Neuronal stem cell (in vitro differentiated cells): ENCODE results near the gene SORL1.
A peak's percentile ranks its signal among the peaks of the same experiment; 100 is the strongest.

Source experiments
- DNase-seq: peaks from one replicate; pipeline ENCODE4 v3.0.0-alpha.2; 2013; ENCODE audit warnings: low spot score
- H2AFZ ChIP-seq: one replicate; pipeline ENCODE4 v1.6.1; 2013; ENCODE audit warnings: mild to moderate bottlenecking, low read length, inconsistent platforms
- H2AK5ac ChIP-seq: 2 replicates; pipeline ENCODE4 v1.6.1; 2013; ENCODE audit warnings: low read depth, mild to moderate bottlenecking, inconsistent platforms, low read length, moderate library complexity, mixed read lengths
- H2BK120ac ChIP-seq: 2 replicates; pipeline ENCODE4 v1.6.1; 2013; ENCODE audit warnings: low read depth, mild to moderate bottlenecking, inconsistent platforms, low read length, moderate library complexity, mixed read lengths
- H2BK12ac ChIP-seq: one replicate; pipeline ENCODE4 v1.6.1; 2013; ENCODE audit warnings: low read length, inconsistent platforms
- H2BK15ac ChIP-seq: 2 replicates; pipeline ENCODE4 v1.6.1; 2013; ENCODE audit warnings: mild to moderate bottlenecking, low read length, inconsistent platforms, mixed read lengths
- H2BK5ac ChIP-seq: one replicate; pipeline ENCODE4 v1.6.1; 2013; ENCODE audit warnings: inconsistent platforms, mild to moderate bottlenecking, low read length, moderate library complexity
- H3K14ac ChIP-seq: one replicate; pipeline ENCODE4 v1.6.1; 2013; ENCODE audit warnings: low read length, inconsistent platforms
- H3K18ac ChIP-seq: 2 replicates; pipeline ENCODE4 v1.6.1; 2013; ENCODE audit warnings: low read length, inconsistent platforms
- H3K23ac ChIP-seq: 2 replicates; pipeline ENCODE4 v1.6.1; 2013; ENCODE audit warnings: low read depth, mild to moderate bottlenecking, mixed read lengths, low read length, inconsistent platforms; ENCODE audit not compliant: poor library complexity
- H3K27ac ChIP-seq: replicated peaks from 3 replicates; pipeline ENCODE4 v1.5.1; 2013; ENCODE audit warnings: low read length, inconsistent platforms
- H3K27me3 ChIP-seq, 3 experiments: 2 replicates each; pipeline ENCODE4 v1.6.1; 2013; ENCODE audit warnings: low read length in 3 of 3, mild to moderate bottlenecking in 2 of 3, inconsistent platforms in 1 of 3, low read depth in 1 of 3, mixed read lengths in 1 of 3, moderate library complexity in 1 of 3; ENCODE audit not compliant: control insufficient read depth in 3 of 3, insufficient read depth in 3 of 3
- H3K36me3 ChIP-seq, 2 donors: replicated peaks in 1 of 2; 2 replicates each; pipeline ENCODE4 v1.6.1; 2013; ENCODE audit warnings: low read length in 2 of 2; ENCODE audit not compliant: control insufficient read depth in 2 of 2, insufficient read depth in 2 of 2
- H3K4ac ChIP-seq: 2 replicates; pipeline ENCODE4 v1.6.1; 2013; ENCODE audit warnings: inconsistent platforms, mild to moderate bottlenecking, low read length, moderate library complexity
- H3K4me1 ChIP-seq, 2 donors: 1 replicate in 1 of 2; 2 replicates in 1 of 2; pipeline ENCODE4 v1.6.1; 2013; ENCODE audit warnings: low read length in 2 of 2, low read depth in 1 of 2; ENCODE audit not compliant: control insufficient read depth in 2 of 2, insufficient read depth in 1 of 2
- H3K4me2 ChIP-seq: one replicate; pipeline ENCODE4 v1.6.1; 2013; ENCODE audit warnings: mild to moderate bottlenecking, low read length, inconsistent platforms; ENCODE audit not compliant: insufficient read depth, poor library complexity, severe bottlenecking
- H3K4me3 ChIP-seq, 2 donors: 2 replicates each; pipeline ENCODE4 v1.5.1; 2013; ENCODE audit warnings: low read length in 2 of 2, mild to moderate bottlenecking in 2 of 2, inconsistent platforms in 1 of 2, moderate library complexity in 1 of 2
- H3K79me1 ChIP-seq: one replicate; pipeline ENCODE4 v1.6.1; 2013; ENCODE audit warnings: low read depth, mild to moderate bottlenecking, inconsistent platforms, low read length, moderate library complexity
- H3K9ac ChIP-seq: one replicate; pipeline ENCODE4 v1.6.1; 2013; ENCODE audit warnings: mild to moderate bottlenecking, low read depth, low read length, inconsistent platforms; ENCODE audit not compliant: poor library complexity
- H3K9me3 ChIP-seq, 2 donors: replicated peaks in 1 of 2; 2 replicates each; pipeline versions ENCODE3 to v1.6.1; 2013; ENCODE audit warnings: low read length in 2 of 2, mild to moderate bottlenecking in 2 of 2, inconsistent platforms in 1 of 2, low read depth in 1 of 2, mixed read lengths in 1 of 2, moderate library complexity in 1 of 2; ENCODE audit not compliant: control insufficient read depth in 2 of 2, insufficient read depth in 1 of 2
- H4K8ac ChIP-seq: one replicate; pipeline ENCODE4 v1.6.1; 2013; ENCODE audit warnings: low read depth, mild to moderate bottlenecking, inconsistent platforms, low read length, moderate library complexity
- H4K91ac ChIP-seq: one replicate; pipeline ENCODE4 v1.6.1; 2013; ENCODE audit warnings: low read length, low read depth, mild to moderate bottlenecking, inconsistent platforms; ENCODE audit not compliant: poor library complexity
- WGBS, 2 donors: extraction: QIAGEN DNeasy Blood & Tissue Kit; methylation state at CpG; one replicate each; pipeline ENCODE4 v1.1.7; 2013; ENCODE audit warnings: missing lambda C conversion rate in 2 of 2, mixed read lengths in 1 of 2; ENCODE audit not compliant: insufficient read length in 2 of 2, insufficient replicate concordance in 1 of 2; ENCODE audit errors: extremely low coverage in 2 of 2; 5-methylcytosine and 5-hydroxymethylcytosine counted together

Gene SORL1

GRCh38 chr11:121446752-121447156 lies 5.4 kb upstream of the SORL1 start:
- WGBS, 2 donors: no CpG with 5 or more reads among the region's 4 CpGs
- H3K4me3 ChIP-seq: no peak overlapping the region
- no peak overlapping the region for H4K91ac ChIP-seq
- H3K9ac ChIP-seq: no peak overlapping the region
- H3K23ac ChIP-seq: no peak overlapping the region
- no peak overlapping the region for H3K27ac ChIP-seq
- no peak overlapping the region for H2AK5ac ChIP-seq
- H3K79me1 ChIP-seq: no peaks in the 10 kb centered on the region
- no peak overlapping the region for H3K18ac ChIP-seq
- H3K4ac ChIP-seq: no peak overlapping the region
- H3K36me3 ChIP-seq: no peaks in the 10 kb centered on the region
- no peak overlapping the region for H2BK12ac ChIP-seq
- H3K4me1 ChIP-seq: peaks cover 8 to 12% of the 10 kb centered on the region in 2 donors
- no peak overlapping the region for H3K14ac ChIP-seq
- no peaks in the 10 kb centered on the region for H3K27me3 ChIP-seq
- no peak overlapping the region for H4K8ac ChIP-seq
- H3K9me3 ChIP-seq: peaks cover 0 to 2% of the 10 kb centered on the region in 2 donors
- no peak overlapping the region for H2BK5ac ChIP-seq
- no peak for DNase-seq
- no peak overlapping the region for H2BK15ac ChIP-seq
- peak overlapping the region; percentile 44 for H2AFZ ChIP-seq
- H2BK120ac ChIP-seq: no peak overlapping the region
- no peak overlapping the region for H3K4me2 ChIP-seq

GRCh38 chr11:121448011-121448410 lies 4.1 kb upstream of the SORL1 start:
- H2AK5ac ChIP-seq: no peak overlapping the region
- peaks cover 8 to 14% of the 10 kb centered on the region in 2 donors for H3K4me1 ChIP-seq
- no peak overlapping the region for H4K8ac ChIP-seq
- no peak overlapping the region for H3K9ac ChIP-seq
- H3K4me2 ChIP-seq: no peak overlapping the region
- H2BK12ac ChIP-seq: no peak overlapping the region
- no peak overlapping the region for H3K14ac ChIP-seq
- no CpG with 5 or more reads among the region's 4 CpGs for WGBS, 2 donors
- no peaks in the 10 kb centered on the region for H3K27me3 ChIP-seq
- H3K27ac ChIP-seq: no peak overlapping the region
- H2BK15ac ChIP-seq: no peak overlapping the region
- peaks cover 0 to 2% of the 10 kb centered on the region in 2 donors for H3K9me3 ChIP-seq
- H3K4me3 ChIP-seq: no peak overlapping the region
- no peak overlapping the region for H3K23ac ChIP-seq
- H3K18ac ChIP-seq: no peak overlapping the region
- no peak overlapping the region for H4K91ac ChIP-seq
- H3K36me3 ChIP-seq: no peaks in the 10 kb centered on the region
- no peak overlapping the region for H2AFZ ChIP-seq
- H2BK5ac ChIP-seq: no peak overlapping the region
- no peak overlapping the region for H2BK120ac ChIP-seq
- DNase-seq: no peak
- no peaks in the 10 kb centered on the region for H3K79me1 ChIP-seq
- H3K4ac ChIP-seq: no peak overlapping the region

- no peak overlapping the region for H4K8ac ChIP-seq
- no peak overlapping the region for H3K23ac ChIP-seq
- H3K9ac ChIP-seq: no peak overlapping the region
- peaks cover 8 to 18% of the 10 kb centered on the region in 2 donors for H3K4me1 ChIP-seq
- H3K36me3 ChIP-seq: no peaks in the 10 kb centered on the region
- DNase-seq: no peak
- no peak overlapping the region for H2BK5ac ChIP-seq
- WGBS, 2 donors: no CpG with 5 or more reads among the region's 3 CpGs
- H2BK12ac ChIP-seq: no peak overlapping the region
- peaks cover 0 to 2% of the 10 kb centered on the region in 2 donors for H3K9me3 ChIP-seq
- H3K14ac ChIP-seq: no peak overlapping the region
- no peak overlapping the region for H2BK15ac ChIP-seq
- no peak overlapping the region for H3K4me2 ChIP-seq
- H3K4ac ChIP-seq: no peak overlapping the region
- no peak overlapping the region for H2BK120ac ChIP-seq
- no peak overlapping the region for H3K4me3 ChIP-seq
- H2AK5ac ChIP-seq: no peak overlapping the region
- no peak overlapping the region for H3K27ac ChIP-seq
- no peak overlapping the region for H4K91ac ChIP-seq
- H3K18ac ChIP-seq: no peak overlapping the region
- no peak overlapping the region for H2AFZ ChIP-seq
- no peaks in the 10 kb centered on the region for H3K27me3 ChIP-seq
- H3K79me1 ChIP-seq: no peaks in the 10 kb centered on the region
Observed at GRCh38 chr11:121448431-121448941, 3.6 kb upstream of the SORL1 start.

GRCh38 chr11:121449123-121449522 lies 3.0 kb upstream of the SORL1 start:
- Histone ChIP-seq H3K9me3 (peaks cover 0 to 2% of the 10 kb centered on the region in 2 donors), H3K18ac (no peak overlapping the region), H2BK15ac (no peak overlapping the region), H4K91ac (no peak overlapping the region), H3K36me3 (no peaks in the 10 kb centered on the region), H3K4me1 (peaks cover 6 to 20% of the 10 kb centered on the region in 2 donors), H2BK120ac (no peak overlapping the region), H2BK5ac (no peak overlapping the region), H2AFZ (no peak overlapping the region), H3K79me1 (no peaks in the 10 kb centered on the region), H4K8ac (no peak overlapping the region), H3K27ac (no peak overlapping the region), H3K23ac (no peak overlapping the region), H3K9ac (no peak overlapping the region), H3K4me3 (no peak overlapping the region), H3K4me2 (no peak overlapping the region), H2AK5ac (no peak overlapping the region), H3K4ac (no peak overlapping the region), H2BK12ac (no peak overlapping the region), H3K14ac (no peak overlapping the region), H3K27me3 (no peaks in the 10 kb centered on the region)
- no peak for DNase-seq
- no CpG with 5 or more reads among the region's 4 CpGs for WGBS, 2 donors
